Ovary (tissue), 9 donors: Measurements from ENCODE around the gene RRP7A. TPM values are rescaled to one million over a fixed set of nuclear protein-coding genes. Genes with fewer than 3 reads are reported as not detected.

Experiments
- DNase-seq, 5 donors: peaks; one replicate each; pipeline ENCODE4 v3.0.0-alpha.2; 2019 to 2020
- H3K27ac ChIP-seq, 2 donors: fragments of 200-600 bp; one replicate each; pipeline versions ENCODE4 v1.5.1 to v1.8.0; 2019 to 2022
- H3K27me3 ChIP-seq: fragments of 200-600 bp; one replicate; pipeline ENCODE4 v1.8.0; 2022
- H3K36me3 ChIP-seq: fragments of 200-600 bp; sonication (generic); one replicate; pipeline ENCODE4 v1.5.1; 2019
- H3K4me1 ChIP-seq: one replicate; pipeline ENCODE4 v1.8.1; 2013; ENCODE audit warnings: mild to moderate bottlenecking, moderate library complexity; ENCODE audit not compliant: insufficient read depth
- H3K4me3 ChIP-seq: fragments of 200-600 bp; sonication (generic); one replicate; pipeline ENCODE4 v1.5.1; 2017
- H3K9me3 ChIP-seq, 2 donors: fragments of 200-600 bp in 1 of 2; sonication (generic) in 1 of 2; one replicate each; pipeline versions ENCODE4 v1.5.1 to v1.8.1; 2013 to 2019; ENCODE audit warnings: mild to moderate bottlenecking in 1 of 2, moderate library complexity in 1 of 2
- EP300 ChIP-seq: sonication (generic); formaldehyde crosslinking; IDR thresholded peaks from one replicate; pipeline ENCODE4 v1.6.1; 2017; ENCODE audit warnings: antibody characterized with exemption
- POLR2A ChIP-seq: fragments of 450-650 bp; IDR thresholded peaks from one replicate; pipeline ENCODE4 v1.6.1; 2017; ENCODE audit warnings: antibody characterized with exemption, mild to moderate bottlenecking, moderate library complexity
- WGBS, 3 donors: extraction: QIAGEN DNeasy Blood & Tissue Kit in 1 of 3; methylation state at CpG; one replicate each; pipeline versions ENCODE4 v1.1.5 to v1.1.7; 2013 to 2017; 5-methylcytosine and 5-hydroxymethylcytosine counted together
- intact Hi-C, 4 donors: fragments of 100-400 bp; cut with DNase I; formaldehyde crosslinking; loops; one replicate each; pipeline versions ENCODE4 v1.11.0 to v1.15.1; 2022 to 2023
- polyA plus RNA-seq, 2 donors: library from polyadenylated mRNA; stranded (reverse); fragments of 200-250 nt in 1 of 2; fragments of 350-450 nt in 1 of 2; fragmentation: Illumina TruSeq in 1 of 2; extraction: RNeasy Lipid Tissue Mini Kit (QIAGEN cat#74804) in 1 of 2; gene quantifications; one replicate each; pipeline ENCODE4 v1.2.3, GENCODE V29; 2013 to 2014
- small RNA-seq: library from RNA; depleted of rRNA; stranded (forward); fragments of <200 nt; gene quantifications from one replicate; pipeline ENCODE3, GENCODE V24; 2016
- total RNA-seq, 7 donors: library from RNA; depleted of rRNA in 2 of 7; stranded (reverse); fragments of >200 nt in 2 of 7; fragmentation: NEBNext Ultra II Directional in 3 of 7; extraction: Animal tissue kit (Norgen Biotek cat#: 25700) in 3 of 7; gene quantifications; one replicate each; pipeline versions ENCODE4 v1.1.0 to v1.2.4, GENCODE V29; 2016 to 2023
- TF ChIP-seq, protein P1 (sequence below), 3 donors: fragments of 450-650 bp in 2 of 3; fragments of 200-600 bp in 1 of 3; IDR thresholded peaks; one replicate each; pipeline versions ENCODE4 v1.5.1 to v1.8.0; 2016 to 2022; ENCODE audit warnings: antibody characterized with exemption in 3 of 3, mild to moderate bottlenecking in 1 of 3
- donor health status: DM: no; HTN: no; CAD: no; lungs with moderate emphysema.
- donor health status: DM: no; HTN: no; CAD: no.
- donor health status: Bipolar disorder and iron deficiency.
- donor health status: DM: yes; HTN: yes; CAD: no.
- donor health status: DM: no; HTN: no; CAD: no.
- donor health status: DM: yes; HTN: yes; CAD: no.

Gene RRP7A
- total and polyA plus RNA-seq, 9 donors = 9.3 to 43.9 (median 35.6) TPM

DNA sequence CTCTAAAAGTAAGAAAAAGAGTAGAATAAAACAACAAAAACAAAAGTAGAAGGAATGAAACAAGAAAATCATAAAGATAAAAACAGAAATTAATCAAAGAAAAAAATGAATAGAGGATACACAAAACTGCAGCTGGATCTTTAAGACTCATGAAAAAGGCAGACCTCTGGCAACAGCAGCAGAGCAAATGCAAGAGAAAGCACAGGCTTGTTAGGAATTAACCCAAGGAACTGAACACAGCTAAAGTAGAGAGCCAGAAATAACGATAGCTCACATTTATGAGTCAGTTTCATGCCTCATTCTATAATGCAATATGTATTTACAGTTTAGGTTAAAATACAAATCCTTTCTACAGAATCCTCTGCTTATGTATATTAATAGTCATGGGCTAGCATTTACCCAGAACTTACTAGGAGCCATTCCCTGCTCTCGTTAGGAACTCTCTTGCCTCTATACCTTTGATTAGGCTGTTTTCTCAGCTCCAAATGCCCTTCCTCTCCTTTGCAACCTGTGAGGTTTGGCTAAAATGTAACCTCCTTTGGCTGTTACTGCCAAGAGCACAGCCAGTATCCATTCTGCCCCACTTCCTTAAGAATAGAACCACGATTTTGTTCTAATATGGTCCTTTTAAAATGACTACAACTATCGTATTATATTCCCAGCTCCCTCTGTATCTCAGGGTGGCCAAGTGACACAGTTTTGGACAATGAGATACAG, 49.1 kb downstream of the RRP7A start:
- WGBS, 3 donors = 36 to 46% (median 42%) methylated on average over 4 of the region's 4 CpGs
- no peak for DNase-seq
- TF ChIP-seq POLR2A = no peak
- no peak for TF ChIP-seq EP300
- TF ChIP-seq, protein P1, sequence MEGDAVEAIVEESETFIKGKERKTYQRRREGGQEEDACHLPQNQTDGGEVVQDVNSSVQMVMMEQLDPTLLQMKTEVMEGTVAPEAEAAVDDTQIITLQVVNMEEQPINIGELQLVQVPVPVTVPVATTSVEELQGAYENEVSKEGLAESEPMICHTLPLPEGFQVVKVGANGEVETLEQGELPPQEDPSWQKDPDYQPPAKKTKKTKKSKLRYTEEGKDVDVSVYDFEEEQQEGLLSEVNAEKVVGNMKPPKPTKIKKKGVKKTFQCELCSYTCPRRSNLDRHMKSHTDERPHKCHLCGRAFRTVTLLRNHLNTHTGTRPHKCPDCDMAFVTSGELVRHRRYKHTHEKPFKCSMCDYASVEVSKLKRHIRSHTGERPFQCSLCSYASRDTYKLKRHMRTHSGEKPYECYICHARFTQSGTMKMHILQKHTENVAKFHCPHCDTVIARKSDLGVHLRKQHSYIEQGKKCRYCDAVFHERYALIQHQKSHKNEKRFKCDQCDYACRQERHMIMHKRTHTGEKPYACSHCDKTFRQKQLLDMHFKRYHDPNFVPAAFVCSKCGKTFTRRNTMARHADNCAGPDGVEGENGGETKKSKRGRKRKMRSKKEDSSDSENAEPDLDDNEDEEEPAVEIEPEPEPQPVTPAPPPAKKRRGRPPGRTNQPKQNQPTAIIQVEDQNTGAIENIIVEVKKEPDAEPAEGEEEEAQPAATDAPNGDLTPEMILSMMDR (IDR thresholded peaks at IDR 0.05) = no peak
- Histone ChIP-seq H3K27ac (no peak overlapping the region), H3K9me3 (no peaks in the 10 kb centered on the region), H3K36me3 (no peaks in the 10 kb centered on the region), H3K4me3 (no peak overlapping the region), H3K4me1 (no peaks in the 10 kb centered on the region), H3K27me3 (no peaks in the 10 kb centered on the region)
- intact Hi-C loops = no loop called here

GRCh38 chr22:42468841-42469240, 50.8 kb downstream of the RRP7A start:
- DNase-seq = no peak
- H3K9me3 ChIP-seq = no peaks in the 10 kb centered on the region
- no peak for TF ChIP-seq POLR2A
- no peaks in the 10 kb centered on the region for H3K27me3 ChIP-seq
- no peak overlapping the region for H3K27ac ChIP-seq
- intact Hi-C loops = no loop called here
- 81 to 93% (median 86%) methylated on average over 2 of the region's 2 CpGs for WGBS, 3 donors
- H3K36me3 ChIP-seq = no peaks in the 10 kb centered on the region
- H3K4me1 ChIP-seq = no peaks in the 10 kb centered on the region
- no peak overlapping the region for H3K4me3 ChIP-seq

DNA sequence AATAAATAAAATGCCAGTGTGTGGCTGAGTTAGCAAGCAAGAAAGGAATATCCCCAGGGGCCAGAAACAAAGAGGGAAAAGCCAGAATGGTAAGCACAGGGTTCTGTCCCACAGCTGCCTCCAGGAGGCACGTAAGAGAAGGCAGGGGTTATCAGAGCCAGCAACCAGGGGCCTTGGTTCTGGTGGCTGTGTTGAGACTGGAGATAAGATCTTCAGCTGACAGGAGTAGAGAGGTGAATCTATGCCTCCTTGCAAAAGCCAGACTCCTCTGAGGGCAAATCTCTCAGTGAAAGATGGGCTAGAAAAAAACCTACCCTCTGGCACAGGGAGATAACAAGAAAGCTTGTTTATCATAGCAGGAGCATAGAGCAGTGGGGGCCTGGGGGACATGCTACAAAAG, 57.6 kb downstream of the RRP7A start:
- WGBS, 3 donors = 41 to 50% (median 47%) methylated on average over 1 of the region's 1 CpG
- H3K27me3 ChIP-seq = no peaks in the 10 kb centered on the region
- TF ChIP-seq POLR2A (no peak), EP300 (no peak)
- TF ChIP-seq, protein P1 (IDR thresholded peaks at IDR 0.05) = no peak
- intact Hi-C loops = no loop called here
- no peaks in the 10 kb centered on the region for H3K4me1 ChIP-seq
- no peak overlapping the region for H3K4me3 ChIP-seq
- H3K36me3 ChIP-seq = no peaks in the 10 kb centered on the region
- no peaks in the 10 kb centered on the region for H3K9me3 ChIP-seq
- H3K27ac ChIP-seq = no peak overlapping the region
- no peak for DNase-seq

GRCh38 chr22:42461511-42461910, 58.1 kb downstream of the RRP7A start:
- Histone ChIP-seq H3K4me1 (no peaks in the 10 kb centered on the region), H3K9me3 (no peaks in the 10 kb centered on the region), H3K27me3 (no peaks in the 10 kb centered on the region), H3K4me3 (no peak overlapping the region), H3K36me3 (no peaks in the 10 kb centered on the region), H3K27ac (no peak overlapping the region)
- TF ChIP-seq, protein P1 (IDR thresholded peaks at IDR 0.05) = no peak
- TF ChIP-seq EP300 = no peak
- no peak for TF ChIP-seq POLR2A
- intact Hi-C loops = no loop called here
- 69 to 79% (median 74%) methylated on average over 3 of the region's 3 CpGs for WGBS, 3 donors
- no peak for DNase-seq

Small RNAs within 50 kb of the gene (small RNA-seq; reads per million reads assigned to genes)
- gene RN7SKP80 (not detected), gene RNU6-513P (not detected)

Other genes with a start within 250 kb of the RRP7A start
- 10 to 100 TPM; 18.1 to 42.0 (median 36.8) TPM for gene TCF20, start 249.1 kb downstream of the RRP7A start, total RNA-seq
- 10 to 100 TPM; 12.4 to 15.1 TPM for gene TCF20, start 249.1 kb downstream of the RRP7A start, polyA plus RNA-seq
- gene NFAM1, start 87.4 kb downstream of the RRP7A start, total RNA-seq = 1 to 10 TPM in 3 of 7 donors, under 1 TPM in 4; 0.36 to 3.5 (median 0.91) TPM
- 1 to 10 TPM in 1 of 2 donors, under 1 TPM in 1; 0.42 to 1.5 TPM for gene NFAM1, start 87.4 kb downstream of the RRP7A start, polyA plus RNA-seq
- gene SERHL2, start 34.2 kb upstream of the RRP7A start, total RNA-seq = 10 to 100 TPM in 6 of 7 donors, 1 to 10 TPM in 1; 8.1 to 27.8 (median 14.9) TPM
- 10 to 100 TPM; 14.3 to 22.5 TPM for gene SERHL2, start 34.2 kb upstream of the RRP7A start, polyA plus RNA-seq
- gene POLDIP3, start 95.1 kb upstream of the RRP7A start, total RNA-seq = 100 to 1,000 TPM in 5 of 7 donors, 10 to 100 TPM in 2; 44.0 to 133 (median 103) TPM
- gene POLDIP3, start 95.1 kb upstream of the RRP7A start, polyA plus RNA-seq = 100 to 1,000 TPM in 1 of 2 donors, 10 to 100 TPM in 1; 69.1 to 125 TPM
- under 1 TPM in 5 of 7 donors, not detected in 2; 0.30 to 0.91 (median 0.54) TPM for gene ATP5MGL, start 120.8 kb upstream of the RRP7A start, total RNA-seq
- not detected for gene ATP5MGL, start 120.8 kb upstream of the RRP7A start, polyA plus RNA-seq
- 100 to 1,000 TPM in 5 of 7 donors, 10 to 100 TPM in 2; 56.9 to 279 (median 228) TPM for gene CYB5R3, start 129.6 kb upstream of the RRP7A start, total RNA-seq
- gene CYB5R3, start 129.6 kb upstream of the RRP7A start, polyA plus RNA-seq = 100 to 1,000 TPM; 224 to 231 TPM
- gene A4GALT, start 201.1 kb upstream of the RRP7A start, total RNA-seq = 10 to 100 TPM in 4 of 7 donors, 1 to 10 TPM in 3; 3.3 to 19.6 (median 11.7) TPM
- 10 to 100 TPM in 1 of 2 donors, 1 to 10 TPM in 1; 2.0 to 12.1 TPM for gene A4GALT, start 201.1 kb upstream of the RRP7A start, polyA plus RNA-seq